Measurements from ENCODE around the gene DAAM2.

Gene DAAM2

GRCh38 chr6:39791850-39792539 is at the start of gene DAAM2:
TSS of gene DAAM2 (plus strand) at chr6:39792376. CDS start at chr6:39856303, 63,927 bp downstream.
- DNase-seq (ENCODE audit: low read depth in 2 of 2) = no peak

DNA sequence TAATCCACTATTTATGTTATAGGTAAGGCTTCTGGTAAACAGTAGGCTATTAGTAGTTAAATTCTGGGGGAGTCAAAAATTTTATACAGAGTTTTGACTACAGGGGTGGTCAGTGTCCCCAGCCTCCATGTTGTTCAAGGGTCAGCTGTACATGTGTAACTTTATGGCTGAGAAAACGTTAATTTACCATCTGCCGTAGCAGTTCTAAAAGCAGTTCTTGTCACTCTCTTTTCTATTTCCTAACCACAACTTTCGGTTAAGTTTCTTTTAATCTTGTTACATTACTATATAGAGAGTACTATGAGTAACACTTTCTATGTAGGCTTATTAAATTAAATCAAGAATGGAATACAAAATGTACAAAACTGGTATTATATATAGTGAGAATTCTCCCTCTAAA is 45.4 kb upstream of the DAAM2 start:
- no peak for DNase-seq (ENCODE audit: low read depth in 2 of 2)

GRCh38 chr6:39752835-39753724 is 39.1 kb upstream of the DAAM2 start:
- no peak for DNase-seq (ENCODE audit: low read depth in 2 of 2)

GRCh38 chr6:39753725-39754045 is 38.5 kb upstream of the DAAM2 start:
- DNase-seq (ENCODE audit: low read depth in 2 of 2) = no peak

DNA sequence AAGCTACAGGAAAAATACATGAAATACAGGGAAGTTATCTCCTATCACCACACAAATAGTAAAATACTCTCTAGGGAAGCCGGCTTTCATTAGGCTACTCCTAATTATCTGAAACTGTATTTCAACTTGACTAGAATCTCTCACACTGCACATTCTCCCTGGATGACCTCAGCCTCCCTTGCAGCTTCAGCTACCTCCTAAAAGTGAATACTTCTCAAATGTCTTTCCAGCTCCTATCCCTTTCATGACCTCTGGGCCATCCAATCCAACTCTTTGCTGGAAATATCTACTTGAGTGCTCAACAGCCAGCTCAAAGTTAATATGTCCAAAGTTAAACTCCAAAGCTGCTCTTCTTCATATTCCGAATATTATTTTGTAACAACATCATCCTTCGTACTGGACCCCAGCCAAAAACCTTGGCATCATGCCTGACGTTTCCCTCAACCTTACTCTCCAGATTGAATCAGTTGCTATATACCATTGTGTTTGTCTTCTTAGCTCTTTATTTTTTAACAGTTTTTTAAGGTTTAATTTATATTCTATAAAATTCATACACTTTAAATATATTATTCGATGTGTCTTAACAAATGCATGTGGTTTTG is 37.6 kb upstream of the DAAM2 start:
- no peak for DNase-seq (ENCODE audit: low read depth in 2 of 2)

DNA sequence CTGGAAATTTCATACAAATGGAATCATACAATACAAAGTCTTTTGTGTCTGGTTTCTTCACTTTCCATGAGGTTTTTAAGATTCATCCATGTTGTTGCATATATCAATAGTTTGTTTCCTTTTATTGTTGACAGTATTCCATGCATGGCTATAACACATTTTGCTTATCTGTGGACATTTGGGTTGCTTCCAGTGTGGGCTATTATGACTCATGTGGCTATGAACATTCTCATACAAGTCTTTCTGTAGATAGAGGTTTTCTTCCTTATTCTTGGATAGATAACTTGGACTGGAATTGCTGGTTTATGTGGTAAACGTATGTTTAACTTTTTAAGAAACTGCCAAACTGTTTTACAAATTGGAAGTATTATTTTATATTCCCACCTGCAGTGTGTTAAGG is 36.9 kb upstream of the DAAM2 start:
- no peak for DNase-seq (ENCODE audit: low read depth in 2 of 2)

- DNase-seq (ENCODE audit: low read depth in 2 of 2) = no peak
These were observed 35.6 kb upstream of the DAAM2 start for GRCh38 chr6:39756582-39756981.

- no peak for DNase-seq (ENCODE audit: low read depth in 2 of 2)
These were observed 33.1 kb upstream of the DAAM2 start for GRCh38 chr6:39758905-39759605.

DNA sequence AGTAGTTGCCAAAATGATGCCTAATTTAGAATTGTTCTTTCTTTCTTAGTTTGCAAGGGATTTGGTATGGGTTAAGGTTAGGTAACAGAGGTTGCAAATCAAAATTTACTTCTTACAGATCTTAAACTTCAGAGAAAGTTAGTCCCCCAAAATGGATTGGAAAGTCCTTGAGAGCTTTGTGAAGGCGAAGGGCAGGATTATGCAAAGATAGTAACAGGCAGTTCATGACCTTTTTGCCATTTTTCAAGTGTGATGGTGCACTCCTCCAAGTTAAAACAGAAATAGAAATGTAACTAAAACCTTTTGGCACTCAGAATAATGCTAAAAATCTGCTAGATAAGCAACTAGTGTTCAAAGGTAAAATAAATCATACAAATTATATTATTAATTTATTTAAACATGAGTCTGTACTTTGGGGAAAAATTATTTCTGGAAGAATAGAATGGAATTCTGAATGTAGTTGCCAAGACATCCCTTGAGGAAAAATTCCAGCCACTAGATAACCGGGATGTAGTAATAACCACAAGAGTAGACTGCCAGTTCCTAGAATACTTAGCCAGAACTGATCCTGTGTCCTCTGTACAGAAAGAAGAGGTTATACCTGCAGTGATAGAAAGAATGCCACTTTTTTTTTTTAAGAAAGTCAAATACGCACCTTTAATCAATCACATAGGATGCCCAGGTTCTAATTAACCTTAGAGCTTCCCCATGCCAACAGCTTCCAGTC is 31.8 kb upstream of the DAAM2 start:
- DNase-seq (ENCODE audit: low read depth in 2 of 2) = no peak

DNA sequence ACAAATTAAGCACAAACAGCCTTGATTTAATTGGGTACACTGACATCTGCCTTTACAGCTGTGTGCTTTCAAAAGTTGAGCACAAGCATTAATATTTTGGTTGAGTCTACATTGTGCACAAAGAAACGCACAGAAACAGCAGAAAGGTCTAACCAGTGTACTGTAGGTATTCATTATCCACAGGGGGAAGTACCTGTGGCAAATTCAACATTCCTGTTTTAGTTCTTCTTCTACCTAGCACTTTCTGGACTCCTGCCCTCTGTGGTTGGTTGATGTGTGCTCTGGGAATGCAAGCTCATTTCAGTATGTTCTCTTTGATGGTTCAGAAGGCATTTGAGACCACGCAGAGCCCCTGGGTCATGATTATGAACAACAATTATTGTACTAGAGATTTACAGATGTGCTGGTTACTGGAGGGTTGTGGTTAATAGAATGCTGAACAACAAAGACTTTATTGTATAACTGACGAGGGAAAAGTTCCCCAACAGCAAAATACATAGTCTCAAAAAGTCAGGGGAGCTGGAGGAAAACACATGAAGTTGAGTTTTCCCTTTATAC is 26.6 kb upstream of the DAAM2 start:
- DNase-seq (ENCODE audit: low read depth in 2 of 2) = no peak

- no peak for DNase-seq (ENCODE audit: low read depth in 2 of 2)
These were observed 23.2 kb upstream of the DAAM2 start for GRCh38 chr6:39769012-39769411.

GRCh38 chr6:39770446-39770845 is 21.7 kb upstream of the DAAM2 start:
- no peak for DNase-seq (ENCODE audit: low read depth in 2 of 2)

- no peak for DNase-seq (ENCODE audit: low read depth in 2 of 2)
These were observed 19.5 kb upstream of the DAAM2 start for GRCh38 chr6:39772559-39773273.

DNA sequence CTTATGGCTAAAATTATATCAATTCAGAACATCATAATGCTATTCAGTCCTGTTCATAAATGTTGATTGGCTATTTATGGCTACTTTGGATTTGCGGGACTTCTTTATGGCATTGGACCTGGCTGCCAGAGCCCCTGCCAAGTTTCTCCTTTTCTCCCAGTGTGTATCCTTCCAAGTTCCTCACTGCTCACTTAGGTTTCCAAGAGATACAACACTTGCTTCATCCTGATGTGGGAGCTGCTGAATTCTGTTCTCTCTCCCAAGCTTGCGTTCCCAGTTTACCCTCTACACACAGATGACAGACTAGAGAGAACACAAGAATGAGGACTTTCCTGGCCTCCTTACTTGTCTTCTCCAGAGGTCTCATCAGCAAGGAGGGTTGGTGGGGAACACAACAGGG is 18.4 kb upstream of the DAAM2 start:
- DNase-seq (ENCODE audit: low read depth in 2 of 2) = no peak

- DNase-seq (ENCODE audit: low read depth in 2 of 2) = no peak
These were observed 15.6 kb upstream of the DAAM2 start for GRCh38 chr6:39776581-39776980.

DNA sequence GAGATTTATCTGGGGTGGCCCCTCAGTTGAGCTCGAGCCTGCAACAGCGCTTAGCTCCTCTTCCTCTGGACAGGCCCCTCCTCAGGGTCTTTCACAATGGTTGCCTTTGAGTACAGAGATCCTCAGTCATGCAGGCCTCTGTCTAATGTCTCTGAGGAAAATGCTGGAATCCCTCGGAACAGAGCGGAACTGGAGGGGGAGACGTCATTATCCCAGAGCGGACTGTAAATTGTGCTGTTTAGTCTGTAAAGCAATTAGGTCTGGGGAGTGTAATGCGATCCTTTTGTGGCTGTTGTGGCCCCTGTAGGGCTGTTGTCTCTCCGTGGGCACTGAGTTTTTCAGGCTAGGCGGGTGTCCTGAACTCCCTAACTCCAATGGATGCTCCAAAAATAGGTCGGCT is 15.0 kb upstream of the DAAM2 start:
- no peak for DNase-seq (ENCODE audit: low read depth in 2 of 2)

DNA sequence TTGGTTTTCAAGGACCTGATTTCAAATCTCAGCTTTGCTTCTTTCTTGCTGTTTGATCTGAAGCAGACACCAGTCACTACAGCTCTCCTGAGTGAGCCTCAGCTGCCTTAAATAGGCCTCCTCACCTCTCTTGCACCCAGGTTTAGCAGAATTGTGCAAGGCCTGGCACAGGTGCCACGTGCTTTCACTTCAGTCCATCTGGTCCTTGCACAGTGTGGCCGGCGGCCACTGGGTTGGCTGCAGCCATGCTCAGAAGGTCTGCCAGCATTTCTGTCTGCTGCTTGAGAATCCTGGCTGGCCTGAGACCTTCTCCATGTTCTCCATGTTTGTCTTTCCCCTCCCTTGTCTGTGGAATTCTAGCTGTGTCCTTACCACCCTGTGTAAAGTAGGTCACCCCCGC is 14.5 kb upstream of the DAAM2 start:
- no peak for DNase-seq (ENCODE audit: low read depth in 2 of 2)

DNA sequence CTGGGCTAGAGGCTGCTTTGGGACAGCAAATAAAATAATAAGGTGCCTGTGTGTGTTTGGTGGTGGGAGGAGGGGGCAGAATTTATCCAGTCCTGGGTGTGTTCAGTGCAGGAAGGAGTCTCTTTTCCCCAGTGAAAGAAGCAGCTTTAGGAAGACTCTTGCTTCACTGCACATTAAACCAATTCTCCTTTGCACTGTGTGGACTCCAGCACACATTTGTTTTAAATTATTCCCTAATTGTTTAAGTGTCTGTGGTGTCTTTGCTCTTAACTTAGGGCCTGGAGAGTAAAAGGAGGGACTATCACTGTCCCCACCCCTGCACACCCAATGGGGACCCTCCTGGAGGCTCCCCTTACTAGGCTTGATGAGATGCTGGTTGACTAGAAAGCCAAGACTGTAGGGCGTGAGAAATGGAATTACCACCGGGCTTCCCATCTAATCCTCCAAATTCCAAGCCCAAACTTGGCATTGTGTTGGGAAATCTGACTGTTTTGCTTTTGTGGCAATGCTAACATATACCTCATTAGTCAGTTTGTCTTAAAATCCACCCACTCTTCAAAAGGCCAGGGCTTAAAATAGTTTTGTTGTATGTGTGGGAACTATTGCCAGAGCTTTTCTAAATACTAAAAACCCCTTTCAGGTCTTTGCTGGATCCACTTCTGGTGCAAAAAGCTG is 13.5 kb upstream of the DAAM2 start:
- no peak for DNase-seq (ENCODE audit: low read depth in 2 of 2)

GRCh38 chr6:39785281-39785680 is 6.9 kb upstream of the DAAM2 start:
- DNase-seq (ENCODE audit: low read depth in 2 of 2) = no peak

DNA sequence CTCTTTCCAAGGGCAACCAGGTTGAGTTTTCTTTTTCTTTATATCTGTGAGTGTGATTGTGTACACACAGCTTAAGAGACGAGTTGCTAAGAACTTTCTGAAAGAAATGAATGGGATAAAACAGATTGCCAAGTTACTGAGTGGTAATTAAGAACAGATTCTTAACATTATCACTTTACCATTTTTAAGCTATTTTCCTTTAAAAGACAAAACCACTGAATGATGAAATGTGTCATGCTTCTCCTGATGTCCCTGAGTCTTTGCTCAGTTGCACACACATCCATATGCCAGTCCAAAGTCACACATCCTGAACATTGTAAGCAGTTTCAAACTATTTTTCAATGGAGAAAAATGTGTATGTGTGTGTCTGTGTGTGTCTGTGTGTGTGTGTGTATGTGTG is 5.5 kb upstream of the DAAM2 start:
- DNase-seq (ENCODE audit: low read depth in 2 of 2) = no peak
